ENCODE results near the gene DDX24.

DNA sequence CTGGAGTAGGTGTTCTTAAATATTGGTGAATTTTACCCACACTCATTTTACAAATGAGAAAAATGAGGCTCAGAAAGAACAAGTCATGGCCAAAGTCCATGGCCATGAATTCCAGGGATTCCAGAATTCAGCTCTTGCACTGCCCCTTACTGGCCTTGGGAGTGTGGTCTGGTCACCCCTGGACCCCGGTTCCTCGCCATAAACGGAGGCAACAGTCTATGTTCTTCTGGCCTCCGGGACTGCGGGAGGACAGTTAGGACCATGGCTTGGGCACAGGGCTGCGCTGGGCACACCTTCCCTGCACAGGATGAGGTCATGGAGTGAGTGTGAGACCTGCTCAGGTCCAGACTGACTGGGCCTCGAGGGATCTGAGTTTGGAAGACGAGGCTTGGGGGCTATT, 77.0 kb downstream of the DDX24 start:
- TF ChIP-seq, protein P1, sequence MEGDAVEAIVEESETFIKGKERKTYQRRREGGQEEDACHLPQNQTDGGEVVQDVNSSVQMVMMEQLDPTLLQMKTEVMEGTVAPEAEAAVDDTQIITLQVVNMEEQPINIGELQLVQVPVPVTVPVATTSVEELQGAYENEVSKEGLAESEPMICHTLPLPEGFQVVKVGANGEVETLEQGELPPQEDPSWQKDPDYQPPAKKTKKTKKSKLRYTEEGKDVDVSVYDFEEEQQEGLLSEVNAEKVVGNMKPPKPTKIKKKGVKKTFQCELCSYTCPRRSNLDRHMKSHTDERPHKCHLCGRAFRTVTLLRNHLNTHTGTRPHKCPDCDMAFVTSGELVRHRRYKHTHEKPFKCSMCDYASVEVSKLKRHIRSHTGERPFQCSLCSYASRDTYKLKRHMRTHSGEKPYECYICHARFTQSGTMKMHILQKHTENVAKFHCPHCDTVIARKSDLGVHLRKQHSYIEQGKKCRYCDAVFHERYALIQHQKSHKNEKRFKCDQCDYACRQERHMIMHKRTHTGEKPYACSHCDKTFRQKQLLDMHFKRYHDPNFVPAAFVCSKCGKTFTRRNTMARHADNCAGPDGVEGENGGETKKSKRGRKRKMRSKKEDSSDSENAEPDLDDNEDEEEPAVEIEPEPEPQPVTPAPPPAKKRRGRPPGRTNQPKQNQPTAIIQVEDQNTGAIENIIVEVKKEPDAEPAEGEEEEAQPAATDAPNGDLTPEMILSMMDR (IDR thresholded peaks at IDR 0.05) = no peak
- TF ChIP-seq POLR2AphosphoS5 (IDR thresholded peaks at IDR 0.05; ENCODE audit: insufficient read depth in 1 of 2, low read depth in 1 of 2) = no peak

Measured in vagina (tissue), 2 donors.